8988T (cell line): ENCODE measurements around the gene TRIM34.
"Not testable (repeated sequence)": the region's sequence is repeated elsewhere in the genome, so short reads cannot be mapped to it uniquely, and the experiment has no call there.

ENCODE experiments used
- DNase-seq: peaks from one replicate; pipeline ENCODE4 v3.0.0; 2011

The TRIM34 gene

GRCh38 chr11:5686426-5686825 lies 61.6 kb downstream of the TRIM34 start:
- DNase-seq: no peak

GRCh38 chr11:5688482-5688881 lies 63.7 kb downstream of the TRIM34 start:
- no peak for DNase-seq

DNA sequence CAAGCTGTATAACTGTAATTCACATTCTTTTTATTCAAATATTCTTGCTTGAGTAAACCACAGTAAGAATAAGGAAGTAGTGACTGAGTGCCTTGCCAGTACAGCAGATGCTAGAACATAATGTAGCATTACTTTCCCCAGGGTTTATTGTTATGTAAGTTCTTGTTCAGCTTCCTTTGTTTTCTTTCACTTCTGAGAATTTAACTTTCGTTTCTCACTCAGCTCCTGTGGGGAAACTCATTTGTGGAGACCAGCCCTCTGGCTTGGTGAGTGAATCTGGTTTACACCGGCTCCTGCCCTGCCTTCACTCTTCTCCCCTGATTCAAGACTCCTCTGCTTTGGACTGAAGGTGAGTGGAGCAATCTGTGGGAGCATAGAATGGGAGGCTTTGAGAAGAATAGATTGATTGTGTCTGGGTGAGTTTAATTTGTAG lies 64.8 kb downstream of the TRIM34 start, which contains the start of gene TRIM22:
TSS of gene TRIM22 (plus strand) at position 240 of the 433 bp plus-strand sequence. CDS start 6,443 bp downstream, outside the sequence.
- no peak for DNase-seq

- no peak for DNase-seq
Measured at GRCh38 chr11:5690216-5690615, 65.4 kb downstream of the TRIM34 start.

DNA sequence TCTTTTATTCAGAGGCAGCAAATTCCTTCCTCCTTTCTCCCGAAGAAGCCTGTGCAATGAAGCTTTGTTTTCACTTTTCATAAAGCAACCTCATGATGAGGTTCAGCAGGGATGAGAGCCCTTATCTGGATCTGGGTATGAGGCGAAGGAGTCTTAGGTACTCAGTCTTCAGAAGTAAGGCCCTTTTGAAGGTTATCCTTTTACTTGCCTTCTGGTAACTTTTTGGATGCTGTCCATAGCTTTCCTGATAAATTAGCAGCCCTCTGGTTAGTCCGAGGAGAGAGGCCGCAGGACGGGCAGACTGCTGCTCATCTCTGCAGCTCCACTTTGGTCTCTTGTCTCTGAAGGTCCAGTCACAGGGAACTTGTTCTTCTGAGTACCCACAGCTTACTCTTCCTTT lies 65.9 kb downstream of the TRIM34 start:
- DNase-seq: no peak

- not testable (repeated sequence) for DNase-seq
Measured at GRCh38 chr11:5691238-5691963, 66.6 kb downstream of the TRIM34 start.

DNA sequence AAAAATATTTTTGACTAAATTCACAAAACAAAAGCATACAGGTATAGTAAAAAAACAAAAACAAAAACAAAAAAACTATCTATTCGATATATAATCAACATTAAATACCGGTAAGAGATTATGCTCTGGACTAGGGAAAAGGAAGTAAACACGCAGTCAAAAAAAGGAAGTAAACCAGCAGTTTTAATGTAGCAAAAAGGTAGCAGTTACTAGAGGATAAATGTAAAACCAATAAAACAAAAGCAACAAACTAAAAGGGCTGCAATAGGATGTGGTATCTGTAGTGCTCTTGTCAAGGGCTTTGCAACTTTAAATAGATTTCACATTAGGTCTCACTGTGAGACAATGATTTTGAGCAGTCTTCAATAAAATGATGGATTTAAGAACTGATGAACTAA lies 67.2 kb downstream of the TRIM34 start:
- no peak for DNase-seq
